OCI-LY7 (cell line): ENCODE results near the gene CEP112.

Experiments used
- EZH2phosphoT487 ChIP-seq: fragments of 200-600 bp; sonication (generic); IDR thresholded peaks from 2 replicates; pipeline ENCODE4 v1.6.1; 2018; ENCODE audit warnings: low read depth, borderline replicate concordance, mild to moderate bottlenecking, mixed run types, antibody characterized with exemption, low read length, moderate library complexity, mixed read lengths
- TF ChIP-seq, protein P1 (sequence below): fragments of 200-600 bp; sonication (generic); conservative IDR thresholded peaks from 2 replicates; pipeline ENCODE4 v1.5.1; 2014; ENCODE audit warnings: mild to moderate bottlenecking, antibody characterized with exemption, low read length, moderate library complexity, mixed read lengths

DNA sequence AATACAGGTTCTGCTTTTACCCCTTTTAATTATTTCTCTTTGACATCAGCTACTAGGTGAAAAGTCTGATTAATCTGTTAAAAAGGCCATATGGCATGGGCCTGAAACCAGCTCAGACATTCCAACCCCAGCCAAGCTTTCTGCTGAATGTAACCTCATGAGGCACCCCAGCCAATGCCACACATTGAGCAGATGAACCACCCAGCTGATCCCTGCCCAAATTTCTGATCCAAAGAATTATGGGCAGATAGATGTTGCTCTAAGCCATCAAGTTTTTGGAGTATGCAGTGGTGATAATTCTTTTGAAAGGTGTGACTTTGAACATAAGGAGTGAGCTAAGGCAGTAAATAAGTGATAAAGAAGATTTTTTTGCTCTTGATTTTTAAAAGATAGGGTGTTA, 452.9 kb downstream of the CEP112 start:
- TF ChIP-seq, protein P1, sequence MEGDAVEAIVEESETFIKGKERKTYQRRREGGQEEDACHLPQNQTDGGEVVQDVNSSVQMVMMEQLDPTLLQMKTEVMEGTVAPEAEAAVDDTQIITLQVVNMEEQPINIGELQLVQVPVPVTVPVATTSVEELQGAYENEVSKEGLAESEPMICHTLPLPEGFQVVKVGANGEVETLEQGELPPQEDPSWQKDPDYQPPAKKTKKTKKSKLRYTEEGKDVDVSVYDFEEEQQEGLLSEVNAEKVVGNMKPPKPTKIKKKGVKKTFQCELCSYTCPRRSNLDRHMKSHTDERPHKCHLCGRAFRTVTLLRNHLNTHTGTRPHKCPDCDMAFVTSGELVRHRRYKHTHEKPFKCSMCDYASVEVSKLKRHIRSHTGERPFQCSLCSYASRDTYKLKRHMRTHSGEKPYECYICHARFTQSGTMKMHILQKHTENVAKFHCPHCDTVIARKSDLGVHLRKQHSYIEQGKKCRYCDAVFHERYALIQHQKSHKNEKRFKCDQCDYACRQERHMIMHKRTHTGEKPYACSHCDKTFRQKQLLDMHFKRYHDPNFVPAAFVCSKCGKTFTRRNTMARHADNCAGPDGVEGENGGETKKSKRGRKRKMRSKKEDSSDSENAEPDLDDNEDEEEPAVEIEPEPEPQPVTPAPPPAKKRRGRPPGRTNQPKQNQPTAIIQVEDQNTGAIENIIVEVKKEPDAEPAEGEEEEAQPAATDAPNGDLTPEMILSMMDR: no peak
- no peak for TF ChIP-seq EZH2phosphoT487
